Measurements from ENCODE around the gene HELZ2.

Gene HELZ2

DNA sequence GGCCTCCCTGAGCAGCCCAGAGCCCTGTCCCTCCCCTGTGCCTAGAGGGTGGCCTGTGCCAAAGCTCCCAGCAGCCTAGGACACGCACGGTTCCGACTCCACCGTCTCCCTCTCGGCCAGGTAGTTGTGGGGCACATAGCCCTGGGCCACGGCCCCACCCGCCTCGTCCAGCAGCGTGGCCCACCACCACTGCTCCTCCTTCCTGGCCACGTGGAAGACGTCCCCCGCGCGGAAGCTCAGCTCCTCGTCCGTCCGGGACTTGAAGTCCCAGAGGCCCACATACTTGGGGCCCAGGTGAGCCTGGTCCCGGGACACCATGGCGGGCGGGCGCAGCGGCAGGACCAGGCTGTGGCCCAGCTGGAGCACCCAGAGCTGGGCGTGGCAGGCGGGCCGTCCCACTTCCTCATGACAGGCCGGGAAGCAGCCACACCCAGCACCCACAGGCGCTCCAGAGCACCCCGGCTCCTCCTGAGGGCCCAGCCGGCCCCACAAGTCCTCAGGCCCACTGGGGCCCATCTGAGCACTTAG, 37.0 kb downstream of the HELZ2 start, which contains the start of gene PTK6:
PTK6 (minus strand) TSS at position 380 of the 528 bp plus-strand sequence; CDS start at position 318, 62 bp downstream.
- Histone ChIP-seq H3K36me3 (no peaks in the 10 kb centered on the region), H3K27ac (peak within 1 kb of the TSS; percentile 49), H3K27me3 (ENCODE audit: insufficient read depth, low read depth, severe bottlenecking) (no peaks in the 10 kb centered on the region), H3K4me3 (ENCODE audit: low read depth, low read length) (peak within 1 kb of the TSS; percentile 33), H3K9me3 (ENCODE audit: severe bottlenecking) (no peaks in the 10 kb centered on the region)
- DNase-seq, result no peak
- TF ChIP-seq, protein P1, sequence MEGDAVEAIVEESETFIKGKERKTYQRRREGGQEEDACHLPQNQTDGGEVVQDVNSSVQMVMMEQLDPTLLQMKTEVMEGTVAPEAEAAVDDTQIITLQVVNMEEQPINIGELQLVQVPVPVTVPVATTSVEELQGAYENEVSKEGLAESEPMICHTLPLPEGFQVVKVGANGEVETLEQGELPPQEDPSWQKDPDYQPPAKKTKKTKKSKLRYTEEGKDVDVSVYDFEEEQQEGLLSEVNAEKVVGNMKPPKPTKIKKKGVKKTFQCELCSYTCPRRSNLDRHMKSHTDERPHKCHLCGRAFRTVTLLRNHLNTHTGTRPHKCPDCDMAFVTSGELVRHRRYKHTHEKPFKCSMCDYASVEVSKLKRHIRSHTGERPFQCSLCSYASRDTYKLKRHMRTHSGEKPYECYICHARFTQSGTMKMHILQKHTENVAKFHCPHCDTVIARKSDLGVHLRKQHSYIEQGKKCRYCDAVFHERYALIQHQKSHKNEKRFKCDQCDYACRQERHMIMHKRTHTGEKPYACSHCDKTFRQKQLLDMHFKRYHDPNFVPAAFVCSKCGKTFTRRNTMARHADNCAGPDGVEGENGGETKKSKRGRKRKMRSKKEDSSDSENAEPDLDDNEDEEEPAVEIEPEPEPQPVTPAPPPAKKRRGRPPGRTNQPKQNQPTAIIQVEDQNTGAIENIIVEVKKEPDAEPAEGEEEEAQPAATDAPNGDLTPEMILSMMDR (IDR thresholded peaks at IDR 0.05; ENCODE audit: low read depth, low read length), result no peak

DNA sequence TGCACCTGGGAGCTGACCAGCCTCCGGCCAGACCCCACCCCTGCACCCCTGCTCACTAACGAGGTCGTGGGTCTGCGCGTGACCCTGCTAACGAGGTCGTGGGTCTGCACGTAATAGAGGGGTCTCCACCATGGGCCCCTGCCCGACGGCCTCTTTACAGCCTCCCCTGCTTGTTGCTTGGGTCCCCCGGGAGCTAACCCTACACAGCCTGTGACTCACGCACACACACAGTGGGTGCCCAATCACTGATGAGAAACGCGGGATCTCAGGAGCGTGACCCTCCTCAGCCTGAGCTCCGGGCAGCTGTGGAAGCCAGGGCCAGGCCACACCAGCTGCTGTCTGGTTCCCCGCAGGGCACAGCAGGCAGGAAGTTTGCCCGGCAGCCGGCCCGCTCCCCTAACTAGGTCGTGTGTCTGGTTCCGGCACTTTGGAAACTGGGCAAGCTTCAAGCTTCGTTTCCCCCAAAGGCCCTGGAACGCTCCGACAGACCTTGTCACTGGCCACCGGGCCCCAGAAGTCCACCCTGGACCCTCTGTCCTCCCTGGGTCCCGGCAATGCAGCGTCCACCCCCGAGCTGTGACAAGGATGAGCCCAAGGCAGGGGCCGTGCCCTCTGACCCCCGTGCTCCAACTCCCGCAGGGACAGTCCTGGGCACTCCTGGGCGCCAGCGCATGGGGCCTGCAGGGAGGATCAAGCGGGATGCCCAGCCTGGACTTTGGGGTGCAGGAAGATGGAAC, 37.6 kb downstream of the HELZ2 start:
- Histone ChIP-seq H3K9me3 (ENCODE audit: severe bottlenecking) (no peaks in the 10 kb centered on the region), H3K36me3 (no peaks in the 10 kb centered on the region), H3K27me3 (ENCODE audit: insufficient read depth, low read depth, severe bottlenecking) (no peaks in the 10 kb centered on the region), H3K4me3 (ENCODE audit: low read depth, low read length) (no peak overlapping the region), H3K27ac (no peak overlapping the region)
- TF ChIP-seq, protein P1 (IDR thresholded peaks at IDR 0.05; ENCODE audit: low read depth, low read length), result no peak
- peak; percentile 15 for DNase-seq

DNA sequence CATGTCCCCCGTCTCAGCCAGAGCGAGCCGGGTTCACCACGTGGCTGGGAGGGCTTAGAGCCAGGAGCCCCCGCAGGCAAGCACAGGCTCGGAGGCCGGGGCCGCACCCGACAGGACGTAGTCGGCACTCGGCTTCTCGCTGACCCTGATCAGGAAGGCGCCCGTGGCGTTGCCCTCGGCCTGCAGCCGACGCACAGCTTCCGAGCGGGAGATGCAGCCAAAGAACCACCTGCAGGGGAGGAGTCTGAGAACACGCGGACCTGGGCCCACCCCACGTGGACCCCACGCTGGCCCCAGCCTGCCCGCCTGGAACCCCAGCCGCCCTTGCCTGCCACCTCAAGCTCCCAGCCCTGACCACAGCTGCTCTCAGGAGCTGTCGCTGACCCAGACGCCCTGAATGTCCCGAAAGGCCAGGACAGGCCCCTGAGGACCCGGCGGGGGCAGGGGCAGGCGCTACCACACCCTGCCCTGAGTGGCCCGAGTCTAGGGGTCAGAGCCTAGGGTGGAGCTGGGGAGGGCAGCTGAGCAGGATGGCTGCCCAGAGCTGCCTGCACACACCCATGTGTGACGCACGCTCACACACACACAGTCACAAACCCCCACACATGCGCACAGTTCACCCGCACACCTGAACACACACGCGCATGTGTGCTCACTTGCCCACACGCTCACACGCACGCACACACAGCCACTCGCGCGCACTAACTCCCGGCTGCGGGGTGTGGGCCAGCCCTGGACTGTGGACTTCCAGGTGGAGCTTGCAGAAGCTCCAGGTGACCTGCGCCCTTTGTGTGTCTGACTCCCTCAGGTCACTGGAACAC, 39.0 kb downstream of the HELZ2 start:
- Histone ChIP-seq H3K36me3 (no peaks in the 10 kb centered on the region), H3K27me3 (ENCODE audit: insufficient read depth, low read depth, severe bottlenecking) (no peaks in the 10 kb centered on the region), H3K9me3 (ENCODE audit: severe bottlenecking) (no peaks in the 10 kb centered on the region), H3K27ac (no peak overlapping the region), H3K4me3 (ENCODE audit: low read depth, low read length) (no peak overlapping the region)
- no peak for DNase-seq
- TF ChIP-seq, protein P1 (IDR thresholded peaks at IDR 0.05; ENCODE audit: low read depth, low read length), result no peak

DNA sequence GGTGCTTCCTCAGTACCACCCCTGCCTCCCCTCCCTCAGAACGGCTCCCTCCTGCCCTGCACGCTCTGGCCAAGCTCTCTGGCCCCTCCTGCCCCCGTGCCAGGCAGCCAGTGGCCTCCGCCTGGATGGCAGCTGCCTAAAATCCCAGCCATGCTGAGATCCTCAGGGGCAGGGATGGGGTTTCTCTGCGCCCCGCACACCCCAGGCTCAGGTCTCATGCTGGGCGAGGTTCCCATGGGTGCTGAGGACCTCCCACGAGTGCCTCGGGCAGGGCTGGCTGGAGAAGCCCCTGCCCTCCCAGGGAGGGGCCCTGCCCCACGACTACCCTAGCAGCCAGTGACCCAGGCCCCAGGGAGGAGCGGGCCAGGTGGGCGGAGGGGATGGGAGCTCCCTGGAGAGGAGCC, 39.6 kb downstream of the HELZ2 start:
- H3K27ac ChIP-seq, result no peak overlapping the region
- no peaks in the 10 kb centered on the region for H3K36me3 ChIP-seq
- no peak overlapping the region for H3K4me3 ChIP-seq (ENCODE audit: low read depth, low read length)
- no peaks in the 10 kb centered on the region for H3K27me3 ChIP-seq (ENCODE audit: insufficient read depth, low read depth, severe bottlenecking)
- no peak for DNase-seq
- H3K9me3 ChIP-seq (ENCODE audit: severe bottlenecking), result no peaks in the 10 kb centered on the region
- TF ChIP-seq, protein P1 (IDR thresholded peaks at IDR 0.05; ENCODE audit: low read depth, low read length), result no peak

DNA sequence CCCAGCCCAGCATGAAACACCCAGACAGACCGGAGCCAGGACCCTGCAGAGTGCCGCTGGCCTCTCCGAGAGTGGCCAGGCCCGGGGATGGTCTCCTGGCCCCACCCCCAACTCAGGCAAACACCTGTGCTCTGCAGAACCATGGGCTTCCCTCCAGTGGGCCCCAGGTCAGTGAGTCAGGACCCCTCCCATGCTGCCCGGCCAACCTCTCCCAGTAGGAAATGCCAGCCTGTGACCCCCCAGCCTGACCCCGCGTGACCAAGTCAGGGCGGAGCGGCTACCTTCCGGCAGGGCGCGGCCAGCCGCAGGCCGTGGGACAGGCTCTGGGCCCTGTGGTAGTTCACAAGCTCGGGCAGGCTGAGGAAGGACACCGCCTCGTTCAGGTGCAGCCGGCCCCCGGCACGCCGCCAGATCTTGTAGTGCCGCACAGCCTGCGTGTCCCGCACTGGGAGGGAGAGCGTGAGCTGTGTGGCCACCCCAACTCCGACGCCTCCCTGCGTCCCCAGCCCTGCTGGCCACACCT, 40.1 kb downstream of the HELZ2 start:
- H3K27me3 ChIP-seq (ENCODE audit: insufficient read depth, low read depth, severe bottlenecking), result no peaks in the 10 kb centered on the region
- no peak overlapping the region for H3K4me3 ChIP-seq (ENCODE audit: low read depth, low read length)
- no peak overlapping the region; the same call in 1 of the 2 replicates for H3K27ac ChIP-seq
- no peaks in the 10 kb centered on the region for H3K9me3 ChIP-seq (ENCODE audit: severe bottlenecking)
- TF ChIP-seq, protein P1 (IDR thresholded peaks at IDR 0.05; ENCODE audit: low read depth, low read length), result no peak
- DNase-seq, result peak; percentile 9
- no peaks in the 10 kb centered on the region for H3K36me3 ChIP-seq
